HG02938 (cell line): ENCODE data around the gene SHISA9.
"Not testable (repeated sequence)": the region's sequence is repeated elsewhere in the genome, so short reads cannot be mapped to it uniquely, and the experiment has no call there.

Experiments used
- ATAC-seq: cut with Tn5 transposase; IDR thresholded peaks from one replicate; pipeline ENCODE4 v1.9.1; 2021; ENCODE audit warnings: mild to moderate bottlenecking, moderate library complexity; ENCODE audit not compliant: unreplicated experiment

SHISA9 gene

DNA sequence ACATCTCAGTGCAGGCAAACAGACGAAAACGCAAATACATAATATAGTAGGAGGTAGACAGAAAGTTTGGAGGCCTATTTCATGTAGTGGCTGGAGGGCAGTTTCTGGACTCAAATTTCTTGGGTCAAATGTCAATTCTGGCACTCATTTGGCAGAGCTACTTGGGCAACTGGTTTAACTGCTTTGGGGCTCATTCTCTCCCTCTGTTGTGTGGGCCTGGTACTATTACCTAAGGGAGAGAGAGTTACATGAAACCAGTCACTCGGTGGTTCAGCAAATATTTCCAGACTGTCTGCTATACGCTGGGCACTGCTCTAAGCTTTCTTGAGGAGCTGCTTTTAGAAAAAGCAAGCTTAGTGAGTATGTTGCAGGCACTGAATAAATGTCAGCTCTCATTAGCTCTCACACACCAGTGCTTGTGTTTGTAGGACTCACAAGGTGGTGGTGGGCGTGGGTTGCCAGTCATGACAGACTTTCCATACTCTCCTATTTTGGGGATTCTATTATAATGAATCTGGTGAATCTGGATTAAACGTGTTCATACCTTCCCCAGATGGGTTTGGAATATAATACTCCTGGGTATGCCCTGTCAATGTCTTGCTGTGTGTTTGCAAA lies 1.8 kb upstream of the SHISA9 start:
- no peak for ATAC-seq

GRCh38 chr16:12900156-12900555 lies 1.2 kb upstream of the SHISA9 start:
- ATAC-seq, result no peak

GRCh38 chr16:12900599-12901203 lies 697 bp upstream of the SHISA9 start:
- ATAC-seq, result no peak

GRCh38 chr16:12901204-12901596 lies 198 bp upstream of the SHISA9 start:
- ATAC-seq, result no peak

- no peak for ATAC-seq
These were observed 1.3 kb downstream of the SHISA9 start for GRCh38 chr16:12902511-12903372.

GRCh38 chr16:12903407-12904328 lies 2.3 kb downstream of the SHISA9 start:
- ATAC-seq, result no peak

DNA sequence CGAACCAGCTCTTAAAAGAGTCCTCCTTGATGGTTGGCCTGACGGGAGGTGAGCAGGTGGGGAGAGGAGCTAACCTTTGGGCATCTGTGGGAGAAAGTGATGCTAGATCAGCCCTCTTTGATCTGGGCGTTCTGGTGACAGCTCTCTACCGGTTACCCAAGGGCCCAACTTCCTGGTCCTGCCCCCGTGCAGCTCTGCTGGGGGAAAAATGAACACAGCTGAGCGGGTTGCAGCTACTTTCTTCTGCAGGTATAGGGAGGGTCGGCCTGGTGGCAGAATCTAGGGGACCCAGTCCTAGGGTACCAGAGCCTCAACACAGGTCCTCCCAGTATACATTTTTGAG lies 2.9 kb downstream of the SHISA9 start:
- no peak for ATAC-seq

GRCh38 chr16:12906271-12906670 lies 4.9 kb downstream of the SHISA9 start:
- no peak for ATAC-seq

GRCh38 chr16:12906765-12907516 lies 5.5 kb downstream of the SHISA9 start:
- no peak for ATAC-seq

DNA sequence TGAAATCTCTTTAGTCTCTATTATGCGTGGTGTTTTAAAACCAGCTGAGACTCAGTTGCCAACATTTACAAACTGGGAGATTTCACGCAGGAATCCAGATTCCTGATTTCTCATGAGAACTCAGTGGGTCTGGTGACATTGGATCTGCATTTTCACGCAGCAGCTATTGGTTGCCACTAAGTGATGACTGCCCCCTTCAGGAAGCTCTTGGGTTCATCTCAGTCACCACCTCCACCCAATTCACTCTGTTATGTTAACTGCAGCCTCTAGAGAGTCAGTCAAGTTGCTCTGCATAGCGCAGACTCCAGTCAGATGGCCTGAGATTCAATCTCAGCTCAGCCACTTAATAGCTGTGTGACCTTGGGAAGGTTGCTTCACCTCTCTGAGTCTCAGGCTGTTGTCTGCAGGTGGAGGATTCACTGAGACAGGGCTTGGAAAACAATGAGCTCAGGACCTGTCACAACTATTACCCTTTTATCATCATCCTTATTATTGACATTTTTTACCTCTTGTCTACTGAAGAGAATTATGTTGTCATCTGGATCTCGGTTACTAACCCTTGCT lies 6.4 kb downstream of the SHISA9 start:
- ATAC-seq, result no peak

GRCh38 chr16:12917246-12917645 lies 15.8 kb downstream of the SHISA9 start:
- no peak for ATAC-seq

GRCh38 chr16:12917653-12918052 lies 16.3 kb downstream of the SHISA9 start:
- no peak for ATAC-seq

DNA sequence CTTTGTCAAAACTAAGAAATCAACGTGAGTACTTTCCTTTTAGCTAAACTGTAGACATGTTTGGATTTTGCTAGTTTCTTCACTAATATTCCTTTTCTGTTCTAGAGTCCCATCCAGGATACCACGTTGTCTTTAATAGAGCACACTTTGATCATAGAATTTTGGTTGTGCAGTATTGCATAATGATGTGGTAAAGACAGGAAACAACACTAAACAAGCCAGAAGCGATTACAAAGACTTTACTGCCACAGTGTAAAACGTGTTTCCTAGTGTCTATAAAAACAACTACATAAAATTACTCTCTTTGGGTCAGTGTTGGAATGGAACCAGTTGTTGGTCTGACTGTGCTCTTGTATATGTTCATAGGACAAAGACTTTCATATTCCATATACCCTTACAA lies 19.3 kb downstream of the SHISA9 start:
- no peak for ATAC-seq

DNA sequence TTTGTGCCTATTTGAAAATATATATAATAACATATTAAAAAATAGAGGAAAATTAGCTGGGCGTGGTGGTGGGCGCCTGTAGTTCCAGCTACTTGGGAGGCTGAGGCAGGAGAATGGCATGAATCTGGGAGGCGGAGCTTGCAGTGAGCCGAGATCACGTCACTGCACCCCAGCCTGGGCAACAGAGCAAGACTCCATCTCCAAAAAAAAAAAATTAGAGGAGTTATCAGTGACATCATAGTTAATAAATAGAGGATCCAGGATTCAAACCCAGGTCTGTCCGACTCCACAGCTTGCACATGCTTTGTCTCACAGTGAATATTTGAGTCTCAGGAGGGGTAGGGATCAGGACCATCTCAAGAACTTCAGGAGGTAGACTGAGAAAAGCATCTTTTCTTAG lies 22.2 kb downstream of the SHISA9 start:
- not testable (repeated sequence) for ATAC-seq

- ATAC-seq, result no peak
These were observed 23.8 kb downstream of the SHISA9 start for GRCh38 chr16:12925026-12925800.

DNA sequence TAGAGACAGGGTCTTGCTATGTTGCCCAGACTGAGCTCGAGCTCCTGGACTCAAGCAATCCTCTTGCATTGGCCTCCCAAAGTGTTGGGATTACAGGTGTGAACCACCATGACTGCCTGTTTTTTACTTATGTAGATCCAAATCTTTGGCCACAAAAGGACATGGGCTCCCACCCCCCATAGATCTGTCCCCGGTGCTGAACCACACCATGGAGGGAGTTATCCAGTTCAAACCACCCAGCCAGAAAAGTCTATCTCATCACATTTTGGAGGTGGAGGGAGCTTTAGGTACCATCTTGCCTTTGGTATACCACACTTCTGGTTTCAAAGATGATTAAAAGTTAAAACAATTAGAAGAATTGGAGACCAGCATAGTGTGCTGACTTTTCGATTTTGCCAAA lies 26.2 kb downstream of the SHISA9 start:
- ATAC-seq, result no peak

GRCh38 chr16:12930881-12931280 lies 29.5 kb downstream of the SHISA9 start:
- no peak for ATAC-seq

GRCh38 chr16:12936391-12936790 lies 35.0 kb downstream of the SHISA9 start:
- no peak for ATAC-seq

- ATAC-seq, result no peak
These were observed 40.5 kb downstream of the SHISA9 start for GRCh38 chr16:12941896-12942295.
